Ishikawa (cell line): Measurements from ENCODE around the gene IFIT5.

Experiments used
- CREB1 ChIP-seq: IDR thresholded peaks from 2 replicates; pipeline ENCODE4 v1.6.1; 2012; ENCODE audit warnings: low read depth
- EGR1 ChIP-seq: IDR thresholded peaks from 2 replicates; pipeline ENCODE4 v1.6.1; 2012
- TAF1 ChIP-seq: IDR thresholded peaks from 2 replicates; pipeline ENCODE4 v1.6.1; 2012; ENCODE audit warnings: low read depth, mild to moderate bottlenecking
- ZBTB7A ChIP-seq: IDR thresholded peaks from 2 replicates; pipeline ENCODE4 v1.6.1; 2012; ENCODE audit warnings: low read depth

DNA sequence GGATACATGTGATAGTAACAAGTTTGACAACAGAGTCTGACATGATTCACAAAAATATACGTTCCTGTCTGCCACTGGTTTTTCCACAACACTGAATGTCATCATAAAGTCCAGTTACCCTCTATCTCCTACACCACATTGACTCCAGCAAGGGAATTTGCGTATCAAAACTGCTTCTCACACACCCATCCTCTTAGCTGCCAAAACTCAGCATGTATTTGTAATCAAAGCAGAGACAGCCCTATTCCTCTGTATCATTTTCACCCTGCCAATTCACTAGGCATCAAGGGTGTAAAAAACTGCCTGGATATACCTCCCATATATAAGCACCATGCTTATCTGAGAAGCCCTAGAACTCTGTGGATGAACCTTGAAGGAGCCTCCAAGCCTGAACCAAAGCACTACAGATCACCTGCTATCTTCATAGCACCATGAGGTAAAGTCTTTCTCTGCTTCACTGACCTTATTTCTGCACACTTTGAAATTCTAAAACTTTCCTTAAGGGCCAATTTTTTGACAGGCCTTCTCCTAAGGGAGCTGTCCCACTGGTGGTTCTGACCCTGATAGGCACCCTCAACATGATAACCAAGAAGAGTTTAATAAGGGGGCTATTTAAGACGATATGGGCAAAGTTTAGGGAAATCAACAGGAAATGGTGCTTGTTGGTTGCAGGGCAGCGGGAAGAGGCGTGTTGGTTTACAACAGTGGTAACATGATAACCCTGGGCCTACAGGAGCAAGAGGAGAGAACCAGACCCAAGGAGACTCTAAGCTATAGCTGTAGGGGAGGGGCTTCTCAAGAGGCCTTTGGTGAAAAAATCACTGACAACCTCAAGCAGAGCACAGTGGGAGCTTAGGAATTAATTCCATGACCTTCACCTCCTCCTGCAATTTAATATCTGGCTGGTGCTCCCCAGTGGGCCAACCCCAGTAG, 36.4 kb upstream of the IFIT5 start, which contains the start of gene IFIT1B:
- TF ChIP-seq CREB1 (no peak), ZBTB7A (no peak), TAF1 (no peak), EGR1 (no peak)
